HepG2 (cell line): ENCODE measurements around the gene GNPAT. TPM values are rescaled to one million over a fixed set of nuclear protein-coding genes. Genes with fewer than 3 reads are reported as not detected.
A peak's percentile ranks its signal among the peaks of the same experiment; 100 is the strongest.

ENCODE experiments used
- AGO2 ChIP-seq: fragments of 200-400 bp; formaldehyde crosslinking; optimal IDR thresholded peaks from 2 replicates; pipeline ENCODE3; 2017; ENCODE audit warnings: mild to moderate bottlenecking, low read depth, low read length, moderate library complexity
- CERS6 ChIP-seq: sonication (generic); formaldehyde crosslinking; IDR thresholded peaks from 2 replicates; pipeline ENCODE4 v1.5.0; 2020; ENCODE audit warnings: missing genetic modification reagents
- E2F5 ChIP-seq: sonication (generic); formaldehyde crosslinking; conservative IDR thresholded peaks from 2 replicates; pipeline ENCODE4 v1.4.0; 2020; ENCODE audit warnings: missing genetic modification reagents
- IKZF1 ChIP-seq: fragments of 450-650 bp; IDR thresholded peaks from 2 replicates; pipeline ENCODE4 v1.7.1; 2016
- MAFF ChIP-seq: IDR thresholded peaks from 2 replicates; pipeline ENCODE4 v1.6.1; 2011; ENCODE audit warnings: low read depth, low read length, improper control_type of control experiment
- NFE2L2 ChIP-seq: fragments of 150-350 bp; IDR thresholded peaks from 2 replicates; pipeline ENCODE4 v1.6.1; 2014; ENCODE audit warnings: low read length
- NR2C2 ChIP-seq: sonication (generic); formaldehyde crosslinking; IDR thresholded peaks from 2 replicates; pipeline ENCODE4 v1.4.0; 2020; ENCODE audit warnings: missing genetic modification reagents, mild to moderate bottlenecking, moderate library complexity, borderline replicate concordance
- SALL1 ChIP-seq: sonication (generic); formaldehyde crosslinking; IDR thresholded peaks from 2 replicates; pipeline ENCODE4 v1.8.0; 2022; ENCODE audit warnings: mild to moderate bottlenecking, missing genetic modification reagents
- TBP ChIP-seq: sonication (generic); formaldehyde crosslinking; IDR thresholded peaks from 2 replicates; pipeline ENCODE4 v1.5.0; 2020; ENCODE audit warnings: missing genetic modification reagents
- TBX2 ChIP-seq: sonication (generic); formaldehyde crosslinking; IDR thresholded peaks from 2 replicates; pipeline ENCODE4 v1.5.0; 2020; ENCODE audit warnings: missing genetic modification reagents, mild to moderate bottlenecking, borderline replicate concordance
- ZKSCAN1 ChIP-seq: fragments of 150-350 bp; IDR thresholded peaks from 2 replicates; pipeline ENCODE4 v1.6.1; 2014; ENCODE audit warnings: low read length
- ZNF33B ChIP-seq: sonication (generic); formaldehyde crosslinking; IDR thresholded peaks from 2 replicates; pipeline ENCODE4 v1.5.1; 2020; ENCODE audit warnings: mild to moderate bottlenecking, missing genetic modification reagents
- ZNF619 ChIP-seq: sonication (generic); formaldehyde crosslinking; IDR thresholded peaks from 2 replicates; pipeline ENCODE4 v1.4.0; 2020; ENCODE audit warnings: mild to moderate bottlenecking, missing genetic modification reagents
- ZNF75D ChIP-seq: sonication (generic); formaldehyde crosslinking; IDR thresholded peaks from 2 replicates; pipeline ENCODE4 v1.8.1; 2023; ENCODE audit warnings: missing genetic modification reagents, mild to moderate bottlenecking, borderline replicate concordance
- ZSCAN20 ChIP-seq: sonication (generic); formaldehyde crosslinking; IDR thresholded peaks from 2 replicates; pipeline ENCODE4 v1.4.0; 2020; ENCODE audit warnings: missing genetic modification reagents, mild to moderate bottlenecking, borderline replicate concordance
- polyA plus RNA-seq, 8 experiments: library from polyadenylated mRNA; depleted of rRNA in 3 of 8; stranded (reverse) in 7 of 8; unstranded in 1 of 8; fragments of >200 nt; fragmentation: Illumina TruSeq in 4 of 8; extraction: Trizol in 4 of 8; gene quantifications; 2 replicates each; pipeline versions ENCODE4 v1.2.1 to v1.2.3, GENCODE V29; 2011 to 2016; ENCODE audit warnings: low read depth in 4 of 8, missing spikeins in 1 of 8, mixed read lengths in 1 of 8; ENCODE audit not compliant: insufficient read depth in 1 of 8
- total RNA-seq, 5 experiments: library from RNA; depleted of rRNA; stranded (reverse); fragments of >200 nt; fragmentation: Illumina TruSeq; extraction: Trizol; gene quantifications; 2 replicates each; pipeline ENCODE4 v1.2.3, GENCODE V29; 2016; ENCODE audit warnings: low read depth in 1 of 5
- TF ChIP-seq, protein P1 (sequence below): sonication (generic); formaldehyde crosslinking; conservative IDR thresholded peaks from 2 replicates; pipeline ENCODE4 v1.8.0; 2022; ENCODE audit warnings: missing genetic modification reagents
- TF ChIP-seq, protein P2 (sequence below): sonication (generic); formaldehyde crosslinking; IDR thresholded peaks from 2 replicates; pipeline ENCODE4 v1.4.0; 2020; ENCODE audit warnings: mild to moderate bottlenecking, missing genetic modification reagents
- TF ChIP-seq, protein P3 (sequence below): IDR thresholded peaks from 2 replicates; pipeline ENCODE4 v1.6.1; 2016; ENCODE audit warnings: missing compliant biosample characterization, missing genetic modification reagents, borderline replicate concordance
- TF ChIP-seq, protein P4 (sequence below): sonication (generic); formaldehyde crosslinking; IDR thresholded peaks from 2 replicates; pipeline ENCODE4 v1.4.0; 2020; ENCODE audit warnings: missing genetic modification reagents
- TF ChIP-seq, protein P5 (sequence below): sonication (generic); formaldehyde crosslinking; conservative IDR thresholded peaks from 2 replicates; pipeline ENCODE4 v1.4.0; 2020; ENCODE audit warnings: mild to moderate bottlenecking, missing genetic modification reagents, moderate library complexity

GNPAT gene
- total and polyA plus RNA-seq, 2 of the 13 experiments (the other 11 are each of a cell fraction or from before 2014, with no cell fraction given) = 58.3 to 114 TPM

DNA sequence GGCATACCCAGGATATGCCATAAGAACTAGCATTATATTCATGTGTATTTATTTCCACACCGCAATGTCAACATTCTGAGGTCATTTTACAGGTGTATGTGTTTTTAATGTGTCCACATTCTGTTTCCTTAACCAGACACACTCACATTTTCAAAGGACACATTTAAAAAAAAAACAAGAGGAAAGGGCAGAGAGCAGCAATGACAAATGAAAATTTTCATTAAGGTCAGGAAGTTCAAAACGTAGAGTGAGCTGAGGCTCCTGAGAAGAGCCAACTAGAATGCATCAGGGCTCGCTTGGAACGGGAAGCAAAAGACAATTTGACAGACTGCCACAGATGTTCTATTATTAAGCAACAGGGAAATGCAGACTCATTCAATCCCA, 4.8 kb upstream of the GNPAT start (continued):
- TF ChIP-seq, protein P1, sequence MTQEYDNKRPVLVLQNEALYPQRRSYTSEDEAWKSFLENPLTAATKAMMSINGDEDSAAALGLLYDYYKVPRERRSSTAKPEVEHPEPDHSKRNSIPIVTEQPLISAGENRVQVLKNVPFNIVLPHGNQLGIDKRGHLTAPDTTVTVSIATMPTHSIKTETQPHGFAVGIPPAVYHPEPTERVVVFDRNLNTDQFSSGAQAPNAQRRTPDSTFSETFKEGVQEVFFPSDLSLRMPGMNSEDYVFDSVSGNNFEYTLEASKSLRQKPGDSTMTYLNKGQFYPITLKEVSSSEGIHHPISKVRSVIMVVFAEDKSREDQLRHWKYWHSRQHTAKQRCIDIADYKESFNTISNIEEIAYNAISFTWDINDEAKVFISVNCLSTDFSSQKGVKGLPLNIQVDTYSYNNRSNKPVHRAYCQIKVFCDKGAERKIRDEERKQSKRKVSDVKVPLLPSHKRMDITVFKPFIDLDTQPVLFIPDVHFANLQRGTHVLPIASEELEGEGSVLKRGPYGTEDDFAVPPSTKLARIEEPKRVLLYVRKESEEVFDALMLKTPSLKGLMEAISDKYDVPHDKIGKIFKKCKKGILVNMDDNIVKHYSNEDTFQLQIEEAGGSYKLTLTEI (CRISPR knock-in tag) = no peak
- TF ChIP-seq ZNF33B = no peak
- no peak for TF ChIP-seq E2F5 (CRISPR knock-in tag)
- TF ChIP-seq ZKSCAN1 = no peak
- TF ChIP-seq CERS6 = no peak
- 0 out of 2 replicates have a peak, but pooled peaks have one; percentile 21 for TF ChIP-seq NFE2L2
- TF ChIP-seq, protein P2, sequence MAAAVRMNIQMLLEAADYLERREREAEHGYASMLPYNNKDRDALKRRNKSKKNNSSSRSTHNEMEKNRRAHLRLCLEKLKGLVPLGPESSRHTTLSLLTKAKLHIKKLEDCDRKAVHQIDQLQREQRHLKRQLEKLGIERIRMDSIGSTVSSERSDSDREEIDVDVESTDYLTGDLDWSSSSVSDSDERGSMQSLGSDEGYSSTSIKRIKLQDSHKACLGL (CRISPR knock-in tag) = no peak
- TF ChIP-seq, protein P3, sequence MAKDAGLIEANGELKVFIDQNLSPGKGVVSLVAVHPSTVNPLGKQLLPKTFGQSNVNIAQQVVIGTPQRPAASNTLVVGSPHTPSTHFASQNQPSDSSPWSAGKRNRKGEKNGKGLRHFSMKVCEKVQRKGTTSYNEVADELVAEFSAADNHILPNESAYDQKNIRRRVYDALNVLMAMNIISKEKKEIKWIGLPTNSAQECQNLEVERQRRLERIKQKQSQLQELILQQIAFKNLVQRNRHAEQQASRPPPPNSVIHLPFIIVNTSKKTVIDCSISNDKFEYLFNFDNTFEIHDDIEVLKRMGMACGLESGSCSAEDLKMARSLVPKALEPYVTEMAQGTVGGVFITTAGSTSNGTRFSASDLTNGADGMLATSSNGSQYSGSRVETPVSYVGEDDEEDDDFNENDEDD (CRISPR knock-in tag) = no peak
- TF ChIP-seq ZNF619 (CRISPR knock-in tag) = no peak
- TF ChIP-seq IKZF1 = no peak
- peak; percentile 30; the same call in 1 of the 2 replicates for TF ChIP-seq NR2C2 (CRISPR knock-in tag)
- TF ChIP-seq ZSCAN20 = no peak
- no peak for TF ChIP-seq TBP (CRISPR knock-in tag)
- TF ChIP-seq TBX2 (CRISPR knock-in tag) = 0 out of 2 replicates have a peak, but pooled peaks have one; percentile 30
- TF ChIP-seq, protein P4, sequence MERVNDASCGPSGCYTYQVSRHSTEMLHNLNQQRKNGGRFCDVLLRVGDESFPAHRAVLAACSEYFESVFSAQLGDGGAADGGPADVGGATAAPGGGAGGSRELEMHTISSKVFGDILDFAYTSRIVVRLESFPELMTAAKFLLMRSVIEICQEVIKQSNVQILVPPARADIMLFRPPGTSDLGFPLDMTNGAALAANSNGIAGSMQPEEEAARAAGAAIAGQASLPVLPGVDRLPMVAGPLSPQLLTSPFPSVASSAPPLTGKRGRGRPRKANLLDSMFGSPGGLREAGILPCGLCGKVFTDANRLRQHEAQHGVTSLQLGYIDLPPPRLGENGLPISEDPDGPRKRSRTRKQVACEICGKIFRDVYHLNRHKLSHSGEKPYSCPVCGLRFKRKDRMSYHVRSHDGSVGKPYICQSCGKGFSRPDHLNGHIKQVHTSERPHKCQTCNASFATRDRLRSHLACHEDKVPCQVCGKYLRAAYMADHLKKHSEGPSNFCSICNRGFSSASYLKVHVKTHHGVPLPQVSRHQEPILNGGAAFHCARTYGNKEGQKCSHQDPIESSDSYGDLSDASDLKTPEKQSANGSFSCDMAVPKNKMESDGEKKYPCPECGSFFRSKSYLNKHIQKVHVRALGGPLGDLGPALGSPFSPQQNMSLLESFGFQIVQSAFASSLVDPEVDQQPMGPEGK (CRISPR knock-in tag) = no peak
- TF ChIP-seq, protein P5, sequence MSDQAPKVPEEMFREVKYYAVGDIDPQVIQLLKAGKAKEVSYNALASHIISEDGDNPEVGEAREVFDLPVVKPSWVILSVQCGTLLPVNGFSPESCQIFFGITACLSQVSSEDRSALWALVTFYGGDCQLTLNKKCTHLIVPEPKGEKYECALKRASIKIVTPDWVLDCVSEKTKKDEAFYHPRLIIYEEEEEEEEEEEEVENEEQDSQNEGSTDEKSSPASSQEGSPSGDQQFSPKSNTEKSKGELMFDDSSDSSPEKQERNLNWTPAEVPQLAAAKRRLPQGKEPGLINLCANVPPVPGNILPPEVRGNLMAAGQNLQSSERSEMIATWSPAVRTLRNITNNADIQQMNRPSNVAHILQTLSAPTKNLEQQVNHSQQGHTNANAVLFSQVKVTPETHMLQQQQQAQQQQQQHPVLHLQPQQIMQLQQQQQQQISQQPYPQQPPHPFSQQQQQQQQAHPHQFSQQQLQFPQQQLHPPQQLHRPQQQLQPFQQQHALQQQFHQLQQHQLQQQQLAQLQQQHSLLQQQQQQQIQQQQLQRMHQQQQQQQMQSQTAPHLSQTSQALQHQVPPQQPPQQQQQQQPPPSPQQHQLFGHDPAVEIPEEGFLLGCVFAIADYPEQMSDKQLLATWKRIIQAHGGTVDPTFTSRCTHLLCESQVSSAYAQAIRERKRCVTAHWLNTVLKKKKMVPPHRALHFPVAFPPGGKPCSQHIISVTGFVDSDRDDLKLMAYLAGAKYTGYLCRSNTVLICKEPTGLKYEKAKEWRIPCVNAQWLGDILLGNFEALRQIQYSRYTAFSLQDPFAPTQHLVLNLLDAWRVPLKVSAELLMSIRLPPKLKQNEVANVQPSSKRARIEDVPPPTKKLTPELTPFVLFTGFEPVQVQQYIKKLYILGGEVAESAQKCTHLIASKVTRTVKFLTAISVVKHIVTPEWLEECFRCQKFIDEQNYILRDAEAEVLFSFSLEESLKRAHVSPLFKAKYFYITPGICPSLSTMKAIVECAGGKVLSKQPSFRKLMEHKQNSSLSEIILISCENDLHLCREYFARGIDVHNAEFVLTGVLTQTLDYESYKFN (CRISPR knock-in tag) = peak; percentile 79
- TF ChIP-seq SALL1 (CRISPR knock-in tag) = no peak; the same call in 1 of the 2 replicates
- no peak for TF ChIP-seq ZNF75D (CRISPR knock-in tag)
- TF ChIP-seq AGO2 = no peak
- no peak for TF ChIP-seq MAFF
